Liver (tissue), 3 donors: Measurements from ENCODE around the gene BCAT1.

Experiments used
- EGR1 ChIP-seq, 2 donors: IDR thresholded peaks; 2 replicates each; pipeline ENCODE4 v1.6.1; 2016 to 2018; ENCODE audit warnings: antibody characterized with exemption in 2 of 2, low read depth in 2 of 2
- RAD21 ChIP-seq, 2 donors: IDR thresholded peaks; 2 replicates each; pipeline ENCODE4 v1.6.1; 2016; ENCODE audit warnings: antibody characterized with exemption in 2 of 2, mild to moderate bottlenecking in 2 of 2
- REST ChIP-seq: IDR thresholded peaks from 2 replicates; pipeline ENCODE4 v1.6.1; 2016; ENCODE audit warnings: antibody characterized with exemption, mild to moderate bottlenecking
- YY1 ChIP-seq: IDR thresholded peaks from 2 replicates; pipeline ENCODE4 v1.6.1; 2016; ENCODE audit warnings: antibody characterized with exemption, mild to moderate bottlenecking
- TF ChIP-seq, protein P1 (sequence below): fragments of 150-350 bp; IDR thresholded peaks from 2 replicates; pipeline ENCODE4 v1.5.1; 2017; ENCODE audit warnings: improper control_type of control experiment, low read depth, low read length; ENCODE audit not compliant: missing input control
- TF ChIP-seq, protein P2 (sequence below): IDR thresholded peaks from 2 replicates; pipeline ENCODE4 v1.6.1; 2016; ENCODE audit warnings: antibody characterized with exemption
- TF ChIP-seq, protein P3 (sequence below): IDR thresholded peaks from 2 replicates; pipeline ENCODE4 v1.6.1; 2016; ENCODE audit warnings: antibody characterized with exemption
- donor health status: healthy.
- donor health status: healthy.

- TF ChIP-seq RAD21 (IDR thresholded peaks at IDR 0.05) (no peak), EGR1 (IDR thresholded peaks at IDR 0.05; ENCODE audit: low read depth in 2 of 2) (no peak), YY1 (no peak), REST (no peak)
- TF ChIP-seq, protein P1, sequence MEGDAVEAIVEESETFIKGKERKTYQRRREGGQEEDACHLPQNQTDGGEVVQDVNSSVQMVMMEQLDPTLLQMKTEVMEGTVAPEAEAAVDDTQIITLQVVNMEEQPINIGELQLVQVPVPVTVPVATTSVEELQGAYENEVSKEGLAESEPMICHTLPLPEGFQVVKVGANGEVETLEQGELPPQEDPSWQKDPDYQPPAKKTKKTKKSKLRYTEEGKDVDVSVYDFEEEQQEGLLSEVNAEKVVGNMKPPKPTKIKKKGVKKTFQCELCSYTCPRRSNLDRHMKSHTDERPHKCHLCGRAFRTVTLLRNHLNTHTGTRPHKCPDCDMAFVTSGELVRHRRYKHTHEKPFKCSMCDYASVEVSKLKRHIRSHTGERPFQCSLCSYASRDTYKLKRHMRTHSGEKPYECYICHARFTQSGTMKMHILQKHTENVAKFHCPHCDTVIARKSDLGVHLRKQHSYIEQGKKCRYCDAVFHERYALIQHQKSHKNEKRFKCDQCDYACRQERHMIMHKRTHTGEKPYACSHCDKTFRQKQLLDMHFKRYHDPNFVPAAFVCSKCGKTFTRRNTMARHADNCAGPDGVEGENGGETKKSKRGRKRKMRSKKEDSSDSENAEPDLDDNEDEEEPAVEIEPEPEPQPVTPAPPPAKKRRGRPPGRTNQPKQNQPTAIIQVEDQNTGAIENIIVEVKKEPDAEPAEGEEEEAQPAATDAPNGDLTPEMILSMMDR = no peak
- TF ChIP-seq, protein P2, sequence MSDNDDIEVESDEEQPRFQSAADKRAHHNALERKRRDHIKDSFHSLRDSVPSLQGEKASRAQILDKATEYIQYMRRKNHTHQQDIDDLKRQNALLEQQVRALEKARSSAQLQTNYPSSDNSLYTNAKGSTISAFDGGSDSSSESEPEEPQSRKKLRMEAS = no peak
- TF ChIP-seq, protein P3, sequence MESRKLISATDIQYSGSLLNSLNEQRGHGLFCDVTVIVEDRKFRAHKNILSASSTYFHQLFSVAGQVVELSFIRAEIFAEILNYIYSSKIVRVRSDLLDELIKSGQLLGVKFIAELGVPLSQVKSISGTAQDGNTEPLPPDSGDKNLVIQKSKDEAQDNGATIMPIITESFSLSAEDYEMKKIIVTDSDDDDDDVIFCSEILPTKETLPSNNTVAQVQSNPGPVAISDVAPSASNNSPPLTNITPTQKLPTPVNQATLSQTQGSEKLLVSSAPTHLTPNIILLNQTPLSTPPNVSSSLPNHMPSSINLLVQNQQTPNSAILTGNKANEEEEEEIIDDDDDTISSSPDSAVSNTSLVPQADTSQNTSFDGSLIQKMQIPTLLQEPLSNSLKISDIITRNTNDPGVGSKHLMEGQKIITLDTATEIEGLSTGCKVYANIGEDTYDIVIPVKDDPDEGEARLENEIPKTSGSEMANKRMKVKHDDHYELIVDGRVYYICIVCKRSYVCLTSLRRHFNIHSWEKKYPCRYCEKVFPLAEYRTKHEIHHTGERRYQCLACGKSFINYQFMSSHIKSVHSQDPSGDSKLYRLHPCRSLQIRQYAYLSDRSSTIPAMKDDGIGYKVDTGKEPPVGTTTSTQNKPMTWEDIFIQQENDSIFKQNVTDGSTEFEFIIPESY = no peak
Measured at GRCh38 chr12:24776861-24777260, 172.0 kb downstream of the BCAT1 start.
